Measurements from ENCODE around the gene CMTM3. TPM values are rescaled to one million over a fixed set of nuclear protein-coding genes. Genes with fewer than 3 reads are reported as not detected.
"Not testable (repeated sequence)": the region's sequence is repeated elsewhere in the genome, so short reads cannot be mapped to it uniquely, and the experiment has no call there.

CMTM3 gene
- total RNA-seq, 2 experiments from 2014 or later: 53.7 to 59.7 TPM

DNA sequence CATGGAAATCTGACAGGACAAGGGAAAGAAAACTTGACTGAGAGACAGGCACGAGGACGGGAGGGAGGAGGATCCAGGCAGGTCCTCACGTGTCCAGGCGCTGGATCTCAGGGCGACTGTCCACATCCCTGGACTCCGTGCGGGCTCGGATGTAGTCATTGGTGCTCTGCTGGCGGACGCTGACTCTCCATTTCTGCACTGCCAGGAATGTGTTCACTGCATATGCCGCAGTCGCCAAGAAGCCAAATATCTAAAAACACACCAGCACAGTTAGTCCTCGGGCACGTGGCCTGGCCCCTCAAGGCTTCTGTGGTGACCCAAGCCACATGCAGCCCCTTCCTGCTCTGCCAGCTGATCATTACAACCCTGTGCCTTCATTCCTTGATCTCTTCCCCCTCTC lies 17.5 kb downstream of the CMTM3 start:
- H3K27me3 Mint-ChIP-seq: no peaks in the 10 kb centered on the region
- ChIA-PET CTCF (no interaction called here), POLR2A (interaction anchor here (0.6 kb wide), 1 partner anchor 227 kb away, joined by 3 read pairs; no protein-coding TSS in a partner anchor)
- no peaks in the 10 kb centered on the region for H3K9me3 Mint-ChIP-seq (ENCODE audit: low read depth)
- DNase-seq: no peak
- no peaks in the 10 kb centered on the region for H3K36me3 Mint-ChIP-seq (ENCODE audit: low read depth)
- no peak for ATAC-seq
- no peak overlapping the region for H3K4me3 Mint-ChIP-seq
- H3K4me1 Mint-ChIP-seq: no peaks in the 10 kb centered on the region
- H3K27ac Mint-ChIP-seq: no peak overlapping the region
- intact Hi-C loops (cut with DNase I, micrococcal nuclease): no loop called here

DNA sequence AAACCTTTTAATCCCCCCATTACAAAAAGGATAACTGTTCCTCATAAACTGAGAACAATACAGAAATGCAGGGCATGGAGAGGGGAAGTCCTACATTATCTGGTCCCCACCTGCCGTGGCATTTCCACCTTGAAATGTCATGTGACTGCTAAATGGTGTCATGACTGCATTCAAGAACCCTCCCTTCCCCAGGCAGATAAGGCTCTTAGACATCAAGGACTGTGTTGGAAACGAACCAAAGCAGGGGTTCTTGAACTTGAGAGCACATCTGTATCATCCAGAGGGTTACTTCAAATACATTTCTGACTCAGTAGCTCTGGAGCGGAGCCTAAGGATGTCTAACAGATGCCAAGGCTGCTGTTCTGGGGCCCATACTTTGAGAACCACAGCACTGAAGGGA lies 18.4 kb downstream of the CMTM3 start:
- POLR2A ChIA-PET: no interaction called here
- no peak for ATAC-seq
- no peak for DNase-seq
- H3K4me1 Mint-ChIP-seq: no peaks in the 10 kb centered on the region
- CTCF ChIA-PET: interaction anchor here (1.4 kb wide), 1 partner anchor 28 kb away, joined by 4 read pairs; no protein-coding TSS in a partner anchor
- no peaks in the 10 kb centered on the region for H3K9me3 Mint-ChIP-seq (ENCODE audit: low read depth)
- intact Hi-C loops (cut with DNase I, micrococcal nuclease): no loop called here
- H3K27ac Mint-ChIP-seq: no peak overlapping the region
- H3K27me3 Mint-ChIP-seq: no peaks in the 10 kb centered on the region
- no peak overlapping the region for H3K4me3 Mint-ChIP-seq
- H3K36me3 Mint-ChIP-seq (ENCODE audit: low read depth): no peaks in the 10 kb centered on the region

DNA sequence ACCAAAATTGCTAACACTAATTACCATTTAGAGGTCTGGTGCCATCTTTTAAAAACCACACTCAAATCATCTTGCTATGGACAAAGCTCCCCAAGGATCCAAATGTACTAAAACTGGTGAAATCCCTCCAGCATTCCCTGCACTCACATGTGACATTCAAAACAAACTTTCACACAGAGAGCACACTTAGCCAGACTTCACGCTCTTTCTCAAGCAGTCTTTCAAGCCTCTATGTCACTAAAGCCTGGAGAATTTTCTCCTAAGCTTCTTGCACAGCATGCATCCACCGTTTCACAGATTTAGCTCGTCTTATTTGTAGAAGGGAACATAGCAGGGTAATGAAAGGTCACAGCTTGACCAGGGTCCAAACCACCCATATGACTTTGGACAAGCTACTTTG lies 19.3 kb downstream of the CMTM3 start:
- H3K4me1 Mint-ChIP-seq: no peaks in the 10 kb centered on the region
- H3K9me3 Mint-ChIP-seq (ENCODE audit: low read depth): no peaks in the 10 kb centered on the region
- ChIA-PET POLR2A (no interaction called here), CTCF (interaction anchor here (0.7 to 1.4 kb wide), 2 partner anchors 24 to 27 kb away, joined by 3 to 4 read pairs; no protein-coding TSS in a partner anchor)
- H3K27ac Mint-ChIP-seq: no peak overlapping the region
- DNase-seq: no peak
- no peak for ATAC-seq
- H3K27me3 Mint-ChIP-seq: no peaks in the 10 kb centered on the region
- no peak overlapping the region for H3K4me3 Mint-ChIP-seq
- H3K36me3 Mint-ChIP-seq (ENCODE audit: low read depth): no peaks in the 10 kb centered on the region
- intact Hi-C loops (cut with DNase I, micrococcal nuclease): no loop called here

DNA sequence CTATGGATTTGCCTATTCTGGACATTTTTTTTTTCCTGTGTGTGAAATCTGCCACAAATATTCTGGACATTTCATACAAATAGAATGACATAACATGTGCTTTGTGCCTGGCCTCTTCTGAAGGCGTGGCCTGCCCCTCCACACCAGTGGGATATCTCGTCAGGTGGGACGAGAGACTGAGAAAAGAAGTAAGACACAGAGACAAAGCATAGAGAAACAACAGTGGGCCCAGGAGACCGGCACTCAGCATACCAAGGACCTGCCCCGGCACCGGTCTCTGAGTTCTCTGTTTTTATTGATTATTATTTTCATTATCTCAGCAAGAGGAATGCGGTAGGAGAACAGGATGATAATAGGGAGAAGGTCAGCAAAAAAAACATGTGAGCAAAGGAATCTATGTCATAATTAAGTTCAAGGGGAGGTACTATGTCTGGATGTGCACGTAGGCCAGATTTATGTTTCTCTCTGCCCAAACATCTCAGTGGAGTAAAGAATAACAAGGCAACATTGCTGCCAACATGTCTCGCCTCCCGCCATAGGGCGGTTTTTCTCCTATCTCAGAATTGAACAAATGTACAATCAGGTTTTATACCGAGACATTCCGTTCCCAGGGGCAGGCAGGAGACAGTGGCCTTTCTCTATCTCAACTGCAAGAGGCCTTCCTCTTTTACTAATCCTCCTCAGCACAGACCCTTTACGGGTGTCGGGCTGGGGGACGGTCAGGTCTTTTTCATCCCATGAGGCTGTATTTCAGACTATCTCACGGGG lies 23.3 kb downstream of the CMTM3 start:
- ATAC-seq; DNase-seq; H3K36me3 Mint-ChIP-seq (ENCODE audit: low read depth); intact Hi-C loops (cut with DNase I, micrococcal nuclease); H3K27me3 Mint-ChIP-seq; H3K4me1 Mint-ChIP-seq; CTCF ChIA-PET; H3K4me3 Mint-ChIP-seq; POLR2A ChIA-PET; H3K27ac Mint-ChIP-seq; H3K9me3 Mint-ChIP-seq (ENCODE audit: low read depth): not testable (repeated sequence)

DNA sequence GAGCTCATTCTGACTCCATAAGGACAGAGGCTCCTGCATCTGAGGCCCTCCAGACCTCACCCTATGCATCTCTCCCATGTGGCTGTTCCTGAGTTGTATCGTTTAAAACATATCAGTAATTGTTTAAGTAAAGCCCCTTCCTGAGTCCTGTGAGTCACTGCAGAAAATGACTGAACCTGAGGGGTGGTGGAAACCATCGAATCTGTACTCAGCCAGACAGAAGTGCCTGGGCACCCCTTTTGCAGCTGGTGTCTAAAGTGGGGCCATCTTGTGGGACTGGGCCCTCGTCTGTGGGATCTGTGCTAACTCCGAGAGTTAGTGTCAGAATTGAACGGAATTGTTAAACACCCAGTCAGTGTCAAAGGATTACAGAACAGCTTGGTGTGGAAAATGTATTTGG lies 25.4 kb downstream of the CMTM3 start:
- ATAC-seq: peak; percentile 26
- no peak overlapping the region for H3K4me3 Mint-ChIP-seq
- no peaks in the 10 kb centered on the region for H3K27me3 Mint-ChIP-seq
- no peaks in the 10 kb centered on the region for H3K4me1 Mint-ChIP-seq
- no peaks in the 10 kb centered on the region for H3K36me3 Mint-ChIP-seq (ENCODE audit: low read depth)
- H3K27ac Mint-ChIP-seq: no peak overlapping the region
- no peaks in the 10 kb centered on the region for H3K9me3 Mint-ChIP-seq (ENCODE audit: low read depth)
- ChIA-PET POLR2A (no interaction called here), CTCF (interaction anchor here (0.6 to 1.3 kb wide), 3 partner anchors 22 to 143 kb away, joined by 3 to 4 read pairs (median 3); no protein-coding TSS in a partner anchor)
- no peak for DNase-seq
- intact Hi-C loops (cut with DNase I, micrococcal nuclease): no loop called here

DNA sequence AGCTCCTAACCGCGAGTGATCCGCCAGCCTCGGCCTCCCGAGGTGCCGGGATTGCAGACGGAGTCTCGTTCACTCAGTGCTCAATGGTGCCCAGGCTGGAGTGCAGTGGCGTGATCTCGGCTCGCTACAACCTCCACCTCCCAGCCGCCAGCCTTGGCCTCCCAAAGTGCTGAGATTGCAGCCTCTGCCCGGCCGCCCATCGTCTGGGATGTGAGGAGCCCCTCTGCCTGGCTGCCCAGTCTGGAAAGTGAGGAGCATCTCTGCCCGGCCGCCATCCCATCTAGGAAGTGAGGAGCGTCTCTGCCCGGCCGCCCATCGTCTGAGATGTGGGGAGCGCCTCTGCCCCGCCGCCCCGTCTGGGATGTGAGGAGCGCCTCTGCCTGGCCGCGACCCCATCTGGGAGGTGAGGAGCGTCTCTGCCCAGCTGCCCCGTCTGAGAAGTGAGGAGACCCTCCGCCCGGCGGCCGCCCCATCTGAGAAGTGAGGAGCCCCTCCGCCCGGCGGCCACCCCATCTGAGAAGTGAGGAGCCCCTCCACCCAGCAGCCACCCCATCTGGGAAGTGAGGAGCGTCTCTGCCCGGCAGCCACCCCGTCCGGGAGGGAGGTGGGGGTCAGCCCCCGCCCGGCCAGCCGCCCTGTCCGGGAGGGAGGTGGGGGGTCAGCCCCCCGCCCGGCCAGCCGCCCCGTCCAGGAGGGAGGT lies 26.2 kb downstream of the CMTM3 start:
- H3K4me3 Mint-ChIP-seq; ATAC-seq; DNase-seq; intact Hi-C loops (cut with DNase I, micrococcal nuclease); H3K4me1 Mint-ChIP-seq; H3K27me3 Mint-ChIP-seq; H3K36me3 Mint-ChIP-seq (ENCODE audit: low read depth); H3K9me3 Mint-ChIP-seq (ENCODE audit: low read depth); POLR2A ChIA-PET; H3K27ac Mint-ChIP-seq: not testable (repeated sequence)
- CTCF ChIA-PET: interaction anchor here (0.6 to 1.3 kb wide), 2 partner anchors 23 to 144 kb away, joined by 3 to 4 read pairs; no protein-coding TSS in a partner anchor

DNA sequence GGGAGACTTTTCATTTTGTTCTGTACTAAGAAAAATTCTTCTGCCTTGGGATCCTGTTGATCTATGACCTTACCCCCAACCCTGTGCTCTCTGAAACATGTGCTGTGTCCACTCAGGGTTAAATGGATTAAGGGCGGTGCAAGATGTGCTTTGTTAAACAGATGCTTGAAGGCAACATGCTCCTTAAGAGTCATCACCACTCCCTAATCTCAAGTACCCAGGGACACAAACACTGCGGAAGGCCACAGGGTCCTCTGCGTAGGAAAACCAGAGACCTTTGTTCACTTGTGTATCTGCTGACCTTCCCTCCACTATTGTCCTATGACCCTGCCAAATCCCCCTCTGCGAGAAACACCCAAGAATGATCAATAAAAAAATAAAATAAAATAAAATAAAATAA lies 27.1 kb downstream of the CMTM3 start:
- H3K9me3 Mint-ChIP-seq (ENCODE audit: low read depth); H3K36me3 Mint-ChIP-seq (ENCODE audit: low read depth); H3K4me3 Mint-ChIP-seq; CTCF ChIA-PET; POLR2A ChIA-PET; intact Hi-C loops (cut with DNase I, micrococcal nuclease); H3K27ac Mint-ChIP-seq; H3K4me1 Mint-ChIP-seq; ATAC-seq; H3K27me3 Mint-ChIP-seq; DNase-seq: not testable (repeated sequence)

DNA sequence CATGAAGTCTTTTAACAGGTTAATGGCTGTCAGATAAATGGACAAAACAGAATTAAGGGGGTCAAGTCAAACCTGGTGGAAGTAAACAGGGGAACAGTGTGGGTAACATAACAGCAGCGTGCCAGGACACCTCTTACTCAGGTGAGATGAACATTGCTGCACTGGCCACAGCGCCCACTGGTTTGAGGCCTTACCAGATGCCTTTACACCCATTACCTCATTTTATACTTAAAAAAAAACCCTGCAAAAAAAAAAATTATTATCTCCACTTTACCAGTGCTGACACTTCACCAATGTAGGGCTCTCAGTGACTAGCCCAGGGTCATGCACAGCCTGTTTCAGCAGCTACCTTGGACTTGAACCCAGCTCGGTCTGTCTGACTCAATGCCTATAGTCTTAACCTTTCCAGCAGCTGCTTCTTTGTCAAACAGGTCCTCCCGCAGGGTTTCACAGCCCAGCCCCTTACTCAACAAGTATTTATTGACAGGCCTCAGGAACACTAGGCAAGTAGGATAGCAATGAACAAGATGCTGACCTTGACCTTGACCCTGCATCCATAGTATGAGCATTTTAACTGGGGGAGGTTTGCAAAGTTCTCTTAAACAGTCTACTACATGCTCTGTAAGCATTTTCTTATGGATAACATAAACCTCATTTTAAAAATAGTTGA lies 30.2 kb downstream of the CMTM3 start:
- ChIA-PET CTCF (interaction anchor here (0.5 to 3.5 kb wide), 6 partner anchors 8 to 599 kb away, joined by 3 to 25 read pairs (median 4); no protein-coding TSS in a partner anchor), POLR2A (no interaction called here)
- no peak for ATAC-seq
- Mint-ChIP-seq H3K27ac (no peak overlapping the region), H3K9me3 (ENCODE audit: low read depth) (no peaks in the 10 kb centered on the region), H3K27me3 (no peaks in the 10 kb centered on the region), H3K36me3 (ENCODE audit: low read depth) (no peaks in the 10 kb centered on the region), H3K4me3 (no peak overlapping the region), H3K4me1 (no peaks in the 10 kb centered on the region)
- no peak for DNase-seq
- intact Hi-C loops (cut with DNase I, micrococcal nuclease): no loop called here

DNA sequence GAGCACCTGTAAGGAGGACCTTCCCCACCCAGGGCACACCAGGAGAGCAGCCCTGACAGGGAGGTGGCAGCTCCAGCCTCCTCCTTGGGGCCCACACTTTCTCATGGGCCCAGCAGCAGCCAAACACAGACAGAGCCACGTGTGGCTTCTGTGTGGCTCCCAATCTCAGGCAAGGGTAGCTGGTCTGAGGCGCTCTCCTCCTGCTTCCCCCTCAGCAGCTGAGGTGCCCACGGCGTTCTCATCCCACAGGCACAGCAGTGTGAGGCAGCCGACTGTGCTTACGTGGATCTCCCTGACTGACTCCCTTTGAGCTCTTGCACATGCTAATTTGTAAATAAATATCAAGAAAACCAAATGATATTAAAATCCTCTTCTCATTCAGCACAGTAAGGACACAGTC lies 30.9 kb downstream of the CMTM3 start:
- intact Hi-C loops (cut with DNase I, micrococcal nuclease): no loop called here
- no peak for DNase-seq
- no peak for ATAC-seq
- Mint-ChIP-seq H3K4me3 (no peak overlapping the region), H3K9me3 (ENCODE audit: low read depth) (no peaks in the 10 kb centered on the region), H3K27ac (no peak overlapping the region), H3K36me3 (ENCODE audit: low read depth) (no peaks in the 10 kb centered on the region), H3K4me1 (no peaks in the 10 kb centered on the region), H3K27me3 (no peaks in the 10 kb centered on the region)
- CTCF ChIA-PET: interaction anchor here (1.3 to 3.5 kb wide), 5 partner anchors 13 to 228 kb away, joined by 3 to 25 read pairs (median 4); no protein-coding TSS in a partner anchor
- POLR2A ChIA-PET: no interaction called here

DNA sequence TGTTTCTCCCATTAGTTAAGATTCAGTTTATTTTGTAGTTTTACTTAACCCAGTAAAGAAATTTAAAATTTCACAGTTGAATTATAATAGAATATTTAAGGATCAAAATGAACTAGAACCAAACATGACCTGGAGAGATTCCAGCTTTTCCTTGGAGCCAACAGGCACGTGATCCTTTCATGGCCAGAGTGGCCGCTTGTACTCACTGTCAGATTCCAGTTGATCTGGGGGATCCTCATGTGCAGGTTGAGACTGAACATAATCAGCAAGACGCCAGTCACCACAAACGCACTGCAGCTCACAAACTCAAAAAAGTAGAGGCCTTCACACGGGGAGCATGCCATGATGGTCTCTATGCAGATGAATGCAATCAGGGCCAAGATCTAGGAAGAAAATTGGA lies 31.7 kb downstream of the CMTM3 start:
- Mint-ChIP-seq H3K27me3 (no peaks in the 10 kb centered on the region), H3K4me1 (no peaks in the 10 kb centered on the region), H3K9me3 (ENCODE audit: low read depth) (no peaks in the 10 kb centered on the region), H3K36me3 (ENCODE audit: low read depth) (no peaks in the 10 kb centered on the region), H3K27ac (no peak overlapping the region), H3K4me3 (no peak overlapping the region)
- ChIA-PET POLR2A (no interaction called here), CTCF (interaction anchor here (1.3 to 3.5 kb wide), 5 partner anchors 12 to 229 kb away, joined by 3 to 25 read pairs (median 4); no protein-coding TSS in a partner anchor)
- no peak for ATAC-seq
- no peak for DNase-seq
- intact Hi-C loops (cut with DNase I, micrococcal nuclease): no loop called here

DNA sequence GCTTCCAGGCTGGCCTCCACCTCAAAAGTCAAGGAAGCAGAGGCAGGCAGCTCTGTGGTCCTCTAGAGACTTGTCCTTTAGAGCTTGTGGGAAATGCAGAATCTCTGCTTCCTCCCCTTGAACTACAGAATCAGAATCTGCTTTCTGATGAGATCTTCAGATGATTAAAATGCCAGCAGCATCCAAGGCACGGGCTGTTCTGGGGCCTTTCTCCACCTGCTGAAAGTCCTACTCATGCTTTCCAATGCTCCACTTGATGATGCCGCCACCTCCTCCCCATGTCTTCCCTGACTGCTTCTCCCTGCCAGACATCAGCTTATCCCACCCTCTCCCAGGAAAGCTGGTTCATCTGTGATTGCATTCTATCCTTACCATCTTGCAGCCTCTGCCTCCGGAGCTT lies 33.3 kb downstream of the CMTM3 start:
- DNase-seq: no peak
- no peaks in the 10 kb centered on the region for H3K27me3 Mint-ChIP-seq
- no peak overlapping the region for H3K27ac Mint-ChIP-seq
- no peaks in the 10 kb centered on the region for H3K36me3 Mint-ChIP-seq (ENCODE audit: low read depth)
- H3K4me3 Mint-ChIP-seq: no peak overlapping the region
- H3K9me3 Mint-ChIP-seq (ENCODE audit: low read depth): no peaks in the 10 kb centered on the region
- H3K4me1 Mint-ChIP-seq: no peaks in the 10 kb centered on the region
- intact Hi-C loops (cut with DNase I, micrococcal nuclease): no loop called here
- POLR2A ChIA-PET: no interaction called here
- no peak for ATAC-seq
- CTCF ChIA-PET: no interaction called here

Measured in activated CD4-positive, alpha-beta T cell treated with anti-CD3 and anti-CD28 coated beads for 36 hours (primary cell).